Activated CD4-positive, alpha-beta T cell treated with anti-CD3 and anti-CD28 coated beads, Interleukin-2, amount 50 U/mL, for 24 hours (primary cell): ENCODE measurements around the gene KMT2C.
"Not testable (repeated sequence)": the region's sequence is repeated elsewhere in the genome, so short reads cannot be mapped to it uniquely, and the experiment has no call there.

ENCODE experiments used
- DNase-seq, 2 donors: peaks; one replicate each; pipeline ENCODE4 v3.0.0-alpha.2; 2020; ENCODE audit warnings: low read depth in 1 of 2, low spot score in 1 of 2

KMT2C gene

GRCh38 chr7:152442330-152442835, 6.6 kb upstream of the KMT2C start:
- DNase-seq = no peak

- DNase-seq = not testable (repeated sequence)
Observed at GRCh38 chr7:152441810-152442209, 6.0 kb upstream of the KMT2C start.

- not testable (repeated sequence) for DNase-seq
Observed at GRCh38 chr7:152441168-152441567, 5.4 kb upstream of the KMT2C start.

- not testable (repeated sequence) for DNase-seq
Observed at GRCh38 chr7:152438017-152438416, 2.2 kb upstream of the KMT2C start.

- not testable (repeated sequence) for DNase-seq
Observed at GRCh38 chr7:152436931-152437575, 1.2 kb upstream of the KMT2C start.

DNA sequence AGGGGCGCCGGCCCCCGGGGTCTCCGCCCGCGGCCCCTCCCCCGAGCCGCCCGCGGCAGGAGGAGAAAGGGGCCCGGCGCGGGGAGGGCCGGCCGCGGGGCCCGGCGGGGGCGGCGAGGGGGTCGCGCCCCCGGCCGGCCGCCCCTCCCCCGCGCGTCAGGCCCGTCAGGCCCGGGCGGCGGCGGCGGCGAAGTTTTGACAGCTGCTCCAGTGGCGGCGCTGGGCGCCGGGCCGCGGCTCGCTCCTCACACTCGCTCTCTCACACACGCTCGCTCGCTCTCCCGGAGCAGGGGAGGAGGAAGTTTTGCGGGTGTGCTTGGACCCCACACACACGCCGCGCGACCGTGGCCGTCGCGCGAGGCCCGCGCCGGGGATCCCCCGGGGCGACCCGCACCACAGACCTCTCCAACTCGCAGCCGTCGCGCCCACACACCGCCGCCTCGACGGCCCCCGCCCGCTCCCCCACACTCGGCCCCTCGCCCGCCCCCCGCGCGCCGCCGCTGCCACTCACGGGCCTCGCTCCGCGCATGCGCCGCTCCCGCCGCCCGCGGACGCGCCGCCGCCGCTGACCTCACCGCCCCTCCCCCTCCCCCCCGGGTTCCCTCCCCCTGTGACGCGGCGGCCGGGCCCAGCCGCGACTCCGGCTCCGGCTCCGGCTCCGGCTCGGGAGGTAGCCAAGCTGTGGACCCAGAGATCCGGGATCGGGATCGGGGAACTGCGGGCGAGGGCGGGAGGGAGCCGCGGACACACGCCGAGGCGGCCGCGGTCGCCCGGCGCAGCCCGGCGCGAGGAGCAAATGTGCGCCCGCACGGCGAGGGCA, 518 bp upstream of the KMT2C start:
- peak; percentile 80 to 84 for DNase-seq

- DNase-seq = peak; percentile 13 to 30
Observed at GRCh38 chr7:152434511-152435383, 1.1 kb downstream of the KMT2C start.

DNA sequence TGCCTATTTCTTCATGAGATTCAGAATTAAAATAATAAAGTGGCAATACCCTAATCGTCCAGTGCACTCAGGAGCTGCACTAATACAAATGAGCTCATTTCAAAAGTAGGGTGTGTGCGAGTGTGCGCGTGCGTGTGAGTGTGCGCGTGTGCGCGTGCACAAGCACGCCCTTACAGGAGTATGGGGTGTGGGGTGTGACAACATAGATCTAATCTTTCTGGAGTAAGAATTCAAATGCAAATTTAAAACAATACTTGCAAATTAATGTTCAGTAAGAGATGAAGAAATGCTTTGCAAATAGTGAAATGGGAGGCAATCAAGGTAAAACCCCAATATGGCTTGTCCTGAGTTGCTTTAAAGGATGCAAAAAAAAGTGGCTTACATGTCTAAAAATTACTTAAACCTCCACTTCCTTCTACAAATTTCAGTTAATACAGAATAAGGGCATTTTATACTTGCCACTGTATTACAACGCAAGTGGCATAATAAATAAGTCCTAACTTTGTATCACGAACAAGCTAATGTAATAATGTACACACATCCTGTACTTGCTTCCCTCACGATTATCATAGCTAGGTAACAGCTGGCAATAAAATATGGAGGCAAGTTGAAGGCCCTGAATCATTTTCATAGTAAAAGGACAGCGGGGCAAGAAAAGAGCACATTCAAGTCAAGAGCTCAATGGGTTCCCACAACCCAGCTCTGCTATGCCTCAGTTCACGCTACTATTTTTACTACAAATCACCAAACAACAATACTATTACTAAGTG, 1.9 kb downstream of the KMT2C start:
- peak; percentile 15 to 32 for DNase-seq

- not testable (repeated sequence) for DNase-seq
Observed at GRCh38 chr7:152432735-152433134, 3.1 kb downstream of the KMT2C start.

DNA sequence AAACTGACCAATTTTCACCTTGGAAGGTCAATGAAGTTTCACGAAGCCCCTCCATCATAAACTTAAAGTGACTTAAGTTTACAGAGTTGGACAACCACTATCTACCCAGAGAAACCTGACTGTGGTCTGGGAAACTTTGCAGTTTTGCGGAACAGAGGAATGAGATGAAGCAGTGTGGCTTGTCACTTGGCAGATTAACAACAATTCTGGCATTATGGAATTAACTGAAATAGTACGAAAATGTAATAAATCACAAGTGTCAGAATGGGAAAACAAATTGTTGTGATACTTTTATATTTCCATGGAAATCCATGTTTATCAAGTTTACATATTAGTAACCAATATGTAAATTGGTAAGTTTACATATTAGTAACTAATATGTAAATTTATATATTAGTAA, 4.9 kb downstream of the KMT2C start:
- no peak for DNase-seq

- DNase-seq = not testable (repeated sequence)
Observed at GRCh38 chr7:152430118-152430517, 5.7 kb downstream of the KMT2C start.

DNA sequence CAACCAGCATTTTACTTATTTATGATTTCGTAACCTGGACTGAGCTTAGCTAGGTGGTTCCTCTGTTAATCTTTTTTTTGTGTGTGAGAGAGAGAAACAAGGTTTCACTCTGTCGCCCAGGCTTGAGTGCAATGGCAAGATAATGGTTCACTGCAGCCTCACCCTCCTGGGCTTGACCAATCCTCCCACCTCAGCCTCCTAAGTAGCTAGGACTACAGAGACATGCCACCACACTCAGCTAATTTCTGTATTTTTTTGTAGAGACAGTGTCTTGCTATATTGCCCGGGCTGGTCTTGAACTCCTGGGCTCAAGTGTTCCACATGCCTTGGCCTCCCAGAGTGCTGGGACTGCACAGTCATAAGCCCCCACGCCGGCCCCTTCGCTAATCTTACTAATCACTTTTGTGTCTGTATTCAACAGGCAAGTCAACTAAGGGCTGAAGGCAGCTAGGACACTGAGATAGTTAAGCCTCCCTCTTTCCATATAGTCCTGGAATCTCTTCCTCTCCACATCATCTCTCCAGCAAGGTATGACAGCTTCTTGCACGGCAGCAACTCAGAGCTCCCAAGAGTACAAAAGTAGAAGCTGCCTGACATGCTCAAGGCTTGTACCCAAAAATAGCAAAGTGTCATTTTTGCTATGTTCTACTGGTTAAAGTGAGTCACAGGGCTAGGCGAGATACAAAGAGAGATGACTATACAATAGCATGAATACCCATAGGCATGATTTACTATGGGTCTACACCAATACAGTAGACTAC, 11.3 kb downstream of the KMT2C start:
- DNase-seq = peak in 1 of 2 donors; percentile 16

- DNase-seq = no peak
Observed at GRCh38 chr7:152423991-152424347, 11.8 kb downstream of the KMT2C start.

GRCh38 chr7:152423171-152423570, 12.6 kb downstream of the KMT2C start:
- DNase-seq = not testable (repeated sequence)

GRCh38 chr7:152420950-152421349, 14.9 kb downstream of the KMT2C start:
- DNase-seq = not testable (repeated sequence)

DNA sequence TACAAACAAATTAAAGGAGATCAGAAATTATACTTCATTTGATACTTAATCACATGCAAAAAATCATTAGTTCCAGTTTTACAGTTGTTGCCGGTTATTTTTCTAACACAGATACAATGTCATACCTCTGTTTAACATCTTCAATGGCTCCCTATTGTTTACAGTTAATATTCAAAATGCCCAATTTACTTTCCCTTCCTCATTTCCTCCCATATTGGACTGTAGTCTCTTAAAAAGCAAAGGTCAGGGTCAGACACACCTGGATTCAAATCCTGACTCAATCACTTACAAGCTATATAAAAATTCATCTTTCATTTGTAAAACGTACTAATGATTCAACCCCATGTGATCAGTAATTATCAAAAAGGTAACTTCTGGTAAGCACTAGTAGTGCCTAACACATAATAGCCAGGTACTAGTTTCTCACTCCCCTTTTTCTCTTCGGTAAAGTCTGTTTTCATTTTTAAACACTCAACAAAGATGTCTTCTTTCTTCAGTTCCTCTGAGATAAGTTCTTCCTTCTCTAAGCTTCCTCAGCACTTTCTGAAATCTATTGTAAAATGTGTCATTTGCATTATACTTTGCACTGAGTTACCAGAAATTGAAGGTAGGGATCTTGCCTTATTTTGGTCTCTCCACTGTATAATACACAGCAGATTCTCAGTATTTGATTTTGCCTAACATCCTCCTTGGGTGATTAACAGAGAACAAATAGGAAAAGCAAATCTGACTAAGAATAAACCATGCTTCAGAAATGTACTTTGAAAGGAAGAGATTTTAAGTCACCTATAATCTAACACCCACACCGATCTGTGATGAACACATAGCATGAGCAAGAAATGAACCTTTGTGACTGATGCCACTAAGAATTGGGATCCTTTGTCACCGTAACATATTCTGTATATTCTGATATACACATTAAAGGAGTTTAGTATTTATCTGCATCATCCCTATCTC, 16.1 kb downstream of the KMT2C start:
- DNase-seq = no peak

DNA sequence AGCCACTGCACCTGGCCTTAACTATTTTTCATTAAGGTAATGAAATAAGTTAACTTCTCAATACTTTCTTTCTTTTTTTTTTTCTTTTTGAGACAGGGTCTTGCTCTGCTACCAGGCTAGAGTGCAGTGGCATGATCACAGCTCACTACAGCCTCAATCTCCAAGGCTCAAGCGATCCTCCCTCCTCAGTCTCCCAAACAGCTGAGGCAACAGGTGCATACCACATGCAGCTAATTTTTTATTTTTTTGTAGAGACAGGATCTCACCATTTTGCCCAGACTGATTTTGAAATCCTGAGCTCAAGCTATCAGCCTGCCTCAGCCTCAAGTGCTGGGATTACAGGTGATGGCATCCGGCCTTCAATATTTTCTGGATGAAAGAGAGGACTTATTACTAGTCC, 21.0 kb downstream of the KMT2C start:
- DNase-seq = no peak

DNA sequence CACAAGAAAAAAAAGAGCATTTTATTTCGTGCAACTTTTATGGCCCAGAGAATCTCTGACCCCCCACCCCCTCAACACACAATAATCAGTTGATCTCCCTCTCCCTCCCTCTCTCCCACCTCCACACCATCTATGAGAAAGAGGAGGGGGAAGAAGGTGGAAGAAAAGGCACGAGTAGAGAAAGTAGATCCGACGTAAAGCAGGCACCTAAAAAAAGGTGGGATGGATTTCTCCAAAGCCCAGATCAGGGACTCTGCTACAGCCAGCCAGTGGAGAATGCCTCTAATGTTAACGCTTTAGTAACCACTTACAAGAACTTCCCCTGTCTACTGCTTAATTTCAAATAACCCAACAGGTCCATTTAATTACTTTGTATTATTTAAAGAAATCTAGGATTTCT, 24.4 kb downstream of the KMT2C start:
- DNase-seq = no peak

DNA sequence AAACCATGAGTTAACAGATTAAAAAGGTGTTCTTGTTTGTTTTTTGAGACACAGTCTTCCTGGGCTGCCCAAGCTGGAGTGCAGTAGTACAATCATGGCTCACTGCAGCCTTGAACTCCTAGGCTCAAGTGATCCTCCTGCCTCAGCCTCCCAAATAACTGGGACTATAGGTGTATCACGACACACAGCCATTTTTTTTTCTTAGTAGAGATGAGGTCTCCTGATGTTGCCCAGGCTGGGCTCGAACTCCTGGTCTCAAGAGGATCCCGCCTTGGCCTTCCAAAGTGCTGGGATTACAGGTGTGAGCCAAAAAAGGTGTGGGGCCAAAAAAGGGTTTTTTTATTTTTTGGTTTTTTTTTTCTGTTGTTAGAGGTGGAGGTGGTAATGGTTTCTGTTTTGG, 29.3 kb downstream of the KMT2C start:
- DNase-seq = no peak
